HCT116 (cell line): ENCODE data around the gene KLHL35. TPM values are rescaled to one million over a fixed set of nuclear protein-coding genes. Genes with fewer than 3 reads are reported as not detected.

Experiments
- ATAC-seq: fragments of 200-7000 bp; cut with Tn5 transposase; 2 replicates; pipeline ENCODE4 v1.9.1; 2020; ENCODE audit warnings: mild to moderate bottlenecking, moderate library complexity
- BruUV-seq: library from RNA; stranded (reverse); fragments of 400-500 nt; replicated peaks from 2 replicates; lab custom pipeline; 2021; lab: Mats Ljungman, UMichigan
- CTCF ChIA-PET: fragments of 300-600 bp; sonication (Branson Sonifier 250); formaldehyde crosslinking; loops from one replicate; lab custom pipeline; 2021; ENCODE audit warnings: antibody characterized with exemption; lab: Charles Lee
- POLR2A ChIA-PET: fragments of 300-600, 350-600 bp; sonication (Branson Sonifier 250); formaldehyde crosslinking; loops from one replicate; lab custom pipeline; 2021; ENCODE audit warnings: antibody characterized with exemption; lab: Charles Lee
- RAD21 ChIA-PET, 2 experiments: fragments of 300-600 bp; sonication (Branson Sonifier 250); formaldehyde crosslinking; loops; one replicate each; lab custom pipeline; 2023; ENCODE audit warnings: low total read pairs in 2 of 2; ENCODE audit not compliant: uncharacterized antibody in 2 of 2, unreplicated experiment in 2 of 2, low non-redundant PET in 1 of 2; lab: Charles Lee
- DNase-seq: peaks from one replicate; pipeline ENCODE4 v3.0.0-alpha.2; 2010; ENCODE audit warnings: low read depth, low spot score
- H2AFZ ChIP-seq: fragments of 200-600 bp; shearing (Covaris generic), sonication (generic); 2 replicates; pipeline ENCODE4 v1.6.1; 2017; ENCODE audit warnings: low read depth, mixed run types, mixed read lengths, antibody characterized with exemption, low read length; ENCODE audit not compliant: poor library complexity, severe bottlenecking
- H3K27ac ChIP-seq: 2 replicates; pipeline ENCODE4 v1.5.1; 2012; ENCODE audit warnings: low read depth, low read length
- H3K27me3 ChIP-seq: fragments of 200-600 bp; sonication (generic); 2 replicates; pipeline ENCODE4 v1.6.1; 2016; ENCODE audit warnings: mixed run types, low read length, mixed read lengths; ENCODE audit not compliant: insufficient read depth
- H3K36me3 ChIP-seq, 2 experiments: fragments of 200-500 bp in 1 of 2; fragments of 200-600 bp in 1 of 2; sonication (Bioruptor generic) in 1 of 2; sonication (generic) in 1 of 2; 2 replicates each; pipeline versions ENCODE4 v1.5.1 to v1.6.1; 2014 to 2016; ENCODE audit warnings: low read length in 2 of 2, inconsistent platforms in 1 of 2, mixed read lengths in 1 of 2, mixed run types in 1 of 2; ENCODE audit not compliant: insufficient read depth in 2 of 2, control insufficient read depth in 1 of 2
- H3K4me1 ChIP-seq, 2 experiments: fragments of 200-600 bp in 1 of 2; sonication (generic) in 1 of 2; 2 replicates each; pipeline versions ENCODE4 v1.5.1 to v1.6.1; 2012 to 2017; ENCODE audit warnings: low read length in 2 of 2, inconsistent platforms in 1 of 2, mild to moderate bottlenecking in 1 of 2, mixed read lengths in 1 of 2, mixed run types in 1 of 2, moderate library complexity in 1 of 2; ENCODE audit not compliant: insufficient read depth in 2 of 2, control insufficient read depth in 1 of 2
- H3K4me2 ChIP-seq: fragments of 200-600 bp; sonication (generic); 2 replicates; pipeline ENCODE4 v1.6.1; 2017; ENCODE audit warnings: mixed run types, low read length, mixed read lengths
- H3K4me3 ChIP-seq, 2 experiments: fragments of 200-600 bp in 1 of 2; sonication (generic) in 1 of 2; replicated peaks in 1 of 2; 2 replicates each; pipeline ENCODE4 v1.5.1; 2011 to 2016; ENCODE audit warnings: low read length in 2 of 2, control low read depth in 1 of 2, low read depth in 1 of 2, mild to moderate bottlenecking in 1 of 2, mixed read lengths in 1 of 2, mixed run types in 1 of 2
- H3K79me2 ChIP-seq: fragments of 200-600 bp; sonication (generic); 2 replicates; pipeline ENCODE4 v1.6.1; 2017; ENCODE audit warnings: mild to moderate bottlenecking, mixed run types, low read length, moderate library complexity, mixed read lengths; ENCODE audit not compliant: insufficient read depth
- H3K9ac ChIP-seq: fragments of 200-600 bp; sonication (generic); 2 replicates; pipeline ENCODE4 v1.6.1; 2016; ENCODE audit warnings: low read length, mixed read lengths
- H3K9me2 ChIP-seq: fragments of 200-600 bp; sonication (generic), shearing (Covaris generic); 2 replicates; pipeline ENCODE4 v1.6.1; 2017; ENCODE audit warnings: mixed run types, mild to moderate bottlenecking, moderate library complexity; ENCODE audit not compliant: insufficient read depth
- H3K9me3 ChIP-seq, 2 experiments: fragments of 200-500 bp in 1 of 2; fragments of 200-600 bp in 1 of 2; sonication (Bioruptor generic) in 1 of 2; sonication (generic) in 1 of 2; 2 replicates each; pipeline ENCODE4 v1.6.1; 2014 to 2017; ENCODE audit warnings: low read length in 2 of 2, mixed read lengths in 2 of 2, inconsistent platforms in 1 of 2, low read depth in 1 of 2, mild to moderate bottlenecking in 1 of 2, mixed run types in 1 of 2, moderate library complexity in 1 of 2; ENCODE audit not compliant: control insufficient read depth in 1 of 2, insufficient read depth in 1 of 2
- H4K20me1 ChIP-seq: fragments of 200-600 bp; sonication (generic), shearing (Covaris generic); 2 replicates; pipeline ENCODE4 v1.6.1; 2017; ENCODE audit warnings: mixed run types, mild to moderate bottlenecking, moderate library complexity; ENCODE audit not compliant: insufficient read depth
- ATF3 ChIP-seq: IDR thresholded peaks from 2 replicates; pipeline ENCODE4 v1.6.1; 2012
- CBX3 ChIP-seq: IDR thresholded peaks from 2 replicates; pipeline ENCODE4 v1.6.1; 2012; ENCODE audit warnings: low read depth
- CEBPB ChIP-seq: IDR thresholded peaks from 2 replicates; pipeline ENCODE4 v1.6.1; 2012; ENCODE audit warnings: low read depth
- CTCF ChIP-seq, 3 experiments: fragments of 200-600 bp in 1 of 3; sonication (generic) in 1 of 3; IDR thresholded peaks in 2 of 3; conservative IDR thresholded peaks in 1 of 3; 2 replicates each; pipeline ENCODE4 v1.5.1; 2012 to 2017; ENCODE audit warnings: low read depth in 2 of 3, low read length in 2 of 3, antibody characterized with exemption in 1 of 3, borderline replicate concordance in 1 of 3, control low read depth in 1 of 3, mild to moderate bottlenecking in 1 of 3, mixed read lengths in 1 of 3, mixed run types in 1 of 3, moderate library complexity in 1 of 3; ENCODE audit not compliant: insufficient read depth in 1 of 3
- POLR2AphosphoS5 ChIP-seq: IDR thresholded peaks from 2 replicates; pipeline ENCODE4 v1.6.1; 2011; ENCODE audit warnings: mild to moderate bottlenecking, low read depth, low read length, moderate library complexity
- RAD21 ChIP-seq: IDR thresholded peaks from 2 replicates; pipeline ENCODE4 v1.6.1; 2012; ENCODE audit warnings: low read depth, mild to moderate bottlenecking
- TCF7L2 ChIP-seq: IDR thresholded peaks from 2 replicates; pipeline ENCODE4 v1.7.0; 2011; ENCODE audit warnings: borderline replicate concordance, inconsistent platforms; ENCODE audit not compliant: insufficient read depth, insufficient read length; ENCODE audit errors: extremely low read depth
- YY1 ChIP-seq: IDR thresholded peaks from 2 replicates; pipeline ENCODE4 v1.6.1; 2011; ENCODE audit warnings: low read length, low read depth, moderate library complexity, mild to moderate bottlenecking; ENCODE audit not compliant: insufficient replicate concordance; ENCODE audit errors: extremely low read depth
- ZNF274 ChIP-seq: fragments of 200-500 bp; sonication (Bioruptor generic); IDR thresholded peaks from 2 replicates; pipeline ENCODE4 v1.6.1; 2014; ENCODE audit warnings: mild to moderate bottlenecking, low read depth, low read length, inconsistent platforms
- intact Hi-C: fragments of 100-400 bp; cut with micrococcal nuclease; formaldehyde crosslinking; loops from 2 replicates; pipeline ENCODE4 v1.10.0; 2022
- total RNA-seq: library from RNA; stranded (reverse); gene quantifications from one replicate; pipeline ENCODE4 v1.2.1, GENCODE V29; 2021; ENCODE audit not compliant: unreplicated experiment
- TF ChIP-seq, protein P1 (sequence below): IDR thresholded peaks from 2 replicates; pipeline ENCODE4 v1.6.1; 2012

KLHL35 gene
- total RNA-seq, 1 experiment from 2014 or later: 1.7 TPM

GRCh38 chr11:75435571-75435925, 2.5 kb upstream of the KLHL35 start:
- Histone ChIP-seq H3K36me3 (no peaks in the 10 kb centered on the region), H3K4me1 (peaks cover 0 to 16% of the 10 kb centered on the region in 2 experiments; a peak in 2 of 4 replicates), H3K9me2 (no peaks in the 10 kb centered on the region), H3K9me3 (no peaks in the 10 kb centered on the region), H3K9ac (no peak overlapping the region), H3K79me2 (no peaks in the 10 kb centered on the region)
- ChIA-PET RAD21 (no interaction called here), CTCF (interaction anchor here (1.0 kb wide), 1 partner anchor 10 kb away, joined by 4 read pairs; no protein-coding TSS in a partner anchor)
- no peak for ATAC-seq
- TF ChIP-seq RAD21 (no peak), YY1 (no peak), CEBPB (no peak)
- TF ChIP-seq, all 23 proteins: peak for 0
- Histone ChIP-seq H4K20me1 (no peaks in the 10 kb centered on the region), H3K4me3 (no peak overlapping the region), H3K27ac (no peak overlapping the region), H3K27me3 (no peaks in the 10 kb centered on the region), H3K4me2 (no peak overlapping the region), H2AFZ (no peak overlapping the region)
- no peak for DNase-seq
- POLR2A ChIA-PET: no interaction called here
- intact Hi-C loops: no loop called here
- no TSS peak for BruUV-seq

GRCh38 chr11:75434886-75435570, 2.0 kb upstream of the KLHL35 start:
- H4K20me1 ChIP-seq: no peaks in the 10 kb centered on the region
- RAD21 ChIA-PET: no interaction called here
- ATAC-seq (no peak), DNase-seq (no peak)
- intact Hi-C loops: no loop called here
- H3K4me3 ChIP-seq: no peak overlapping the region
- no peak overlapping the region for H3K27ac ChIP-seq
- no peaks in the 10 kb centered on the region for H3K9me2 ChIP-seq
- TF ChIP-seq TCF7L2 (no peak), CBX3 (no peak), CTCF (IDR thresholded peaks at IDR 0.05 in 2 of 3, conservative IDR thresholded peaks at IDR 0.05 in 1 of 3; ENCODE audit: borderline replicate concordance in 1 of 3, insufficient read depth in 1 of 3, low read depth in 2 of 3, low read length in 2 of 3) (no peak), CEBPB (no peak), ZNF274 (no peak), ATF3 (no peak), POLR2AphosphoS5 (no peak)
- TF ChIP-seq, protein P1, sequence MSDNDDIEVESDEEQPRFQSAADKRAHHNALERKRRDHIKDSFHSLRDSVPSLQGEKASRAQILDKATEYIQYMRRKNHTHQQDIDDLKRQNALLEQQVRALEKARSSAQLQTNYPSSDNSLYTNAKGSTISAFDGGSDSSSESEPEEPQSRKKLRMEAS: no peak
- no TSS peak for BruUV-seq
- H3K79me2 ChIP-seq: no peaks in the 10 kb centered on the region
- H3K27me3 ChIP-seq: no peaks in the 10 kb centered on the region
- H3K36me3 ChIP-seq: no peaks in the 10 kb centered on the region
- CTCF ChIA-PET: interaction anchor here (1.0 kb wide), 1 partner anchor 9 kb away, joined by 4 read pairs; no protein-coding TSS in a partner anchor
- no peak overlapping the region for H3K4me2 ChIP-seq
- H3K9me3 ChIP-seq: no peaks in the 10 kb centered on the region
- H2AFZ ChIP-seq: no peak overlapping the region
- POLR2A ChIA-PET: no interaction called here
- no peak overlapping the region for H3K9ac ChIP-seq
- peaks cover 0 to 20% of the 10 kb centered on the region in 2 experiments; a peak in 2 of 4 replicates for H3K4me1 ChIP-seq
